Measurements from ENCODE around the gene OOSP4A. TPM values are rescaled to one million over a fixed set of nuclear protein-coding genes. Genes with fewer than 3 reads are reported as not detected.
"Not testable (repeated sequence)": the region's sequence is repeated elsewhere in the genome, so short reads cannot be mapped to it uniquely, and the experiment has no call there.

OOSP4A gene
- total RNA-seq, 1 donor from 2014 or later = not detected

GRCh38 chr11:59981106-59981770 is 17.4 kb downstream of the OOSP4A start:
- DNase-seq = no peak

- not testable (repeated sequence) for DNase-seq
Observed at GRCh38 chr11:59982037-59982436, 18.2 kb downstream of the OOSP4A start.

- no peak for DNase-seq
Observed at GRCh38 chr11:59983212-59983611, 19.4 kb downstream of the OOSP4A start.

DNA sequence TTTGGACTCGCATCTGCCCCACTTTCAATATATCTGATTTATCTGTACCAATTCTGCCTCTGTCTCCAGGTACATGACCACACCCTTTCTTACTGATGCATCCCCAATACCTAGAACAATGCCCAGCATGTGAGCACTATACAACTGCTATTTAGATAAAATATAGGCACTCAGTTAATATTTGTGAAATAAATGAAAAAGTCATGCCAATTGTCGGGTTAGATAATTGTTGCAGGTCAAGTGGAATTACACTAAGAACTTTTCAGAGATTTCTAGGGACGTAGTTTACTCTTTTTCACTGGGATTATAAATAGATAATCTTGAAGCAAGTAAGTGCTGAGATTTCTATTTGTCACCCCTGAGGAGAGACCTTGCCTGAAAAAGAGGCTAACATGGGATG is 20.5 kb downstream of the OOSP4A start:
- DNase-seq = no peak

DNA sequence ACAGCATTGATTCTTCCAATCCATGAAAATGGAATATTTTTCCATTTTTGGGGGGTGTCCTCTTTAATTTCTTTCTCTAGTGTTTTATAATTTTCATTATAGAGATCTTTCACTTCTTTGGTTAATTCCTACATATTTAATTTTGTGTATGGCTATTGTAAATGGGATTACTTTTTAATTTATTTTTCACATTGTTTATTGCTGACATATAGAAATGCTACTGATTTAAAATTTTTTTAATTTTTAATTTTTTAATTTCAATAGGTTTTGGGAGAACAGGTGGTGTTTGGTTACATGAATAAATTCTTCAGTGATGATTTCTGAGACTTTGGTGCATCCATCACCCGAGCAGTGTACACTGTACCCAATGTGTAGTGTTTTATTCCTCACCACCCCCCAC is 26.6 kb downstream of the OOSP4A start:
- no peak for DNase-seq

DNA sequence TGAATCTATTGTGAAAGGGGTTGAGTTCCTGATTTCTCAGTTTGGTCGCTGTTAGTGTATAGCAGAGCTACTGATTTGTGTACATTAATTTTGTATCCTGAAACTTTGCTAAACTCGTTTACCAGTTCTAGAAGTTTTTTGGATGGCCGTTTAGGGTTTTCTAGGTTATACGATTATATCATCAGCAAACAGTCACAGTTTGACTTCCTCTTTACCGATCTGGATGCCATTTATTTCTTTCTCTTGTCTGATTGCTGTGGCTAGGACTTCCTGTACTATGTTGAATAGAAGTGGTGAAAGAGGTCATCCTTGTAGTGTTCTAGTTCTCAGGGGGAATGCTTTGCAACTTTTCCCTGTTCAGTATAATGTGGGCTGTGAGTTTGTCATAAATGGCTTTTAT is 28.6 kb downstream of the OOSP4A start:
- DNase-seq = no peak

GRCh38 chr11:59997800-59998199 is 34.0 kb downstream of the OOSP4A start:
- DNase-seq = no peak

- DNase-seq = no peak
Observed at GRCh38 chr11:59999691-60000090, 35.9 kb downstream of the OOSP4A start.

DNA sequence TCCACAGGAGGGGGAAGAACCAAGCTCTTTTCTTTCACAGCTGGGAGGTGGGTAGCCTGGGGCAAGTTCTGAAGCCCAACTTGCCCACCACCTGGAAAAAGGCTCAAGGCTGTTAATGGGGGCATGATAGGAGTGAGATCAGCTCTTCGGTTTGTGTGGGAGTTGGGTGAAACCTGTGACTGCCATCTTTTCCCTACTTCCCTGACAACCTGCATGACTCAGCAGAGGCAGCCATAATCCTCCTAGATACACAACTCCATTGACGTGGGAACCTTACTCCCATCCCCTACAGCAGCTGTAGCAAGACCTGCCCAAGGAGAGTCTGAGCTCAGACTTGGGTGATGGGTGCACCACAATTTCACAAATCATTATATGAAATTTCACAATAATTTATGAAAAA is 39.9 kb downstream of the OOSP4A start:
- no peak for DNase-seq

DNA sequence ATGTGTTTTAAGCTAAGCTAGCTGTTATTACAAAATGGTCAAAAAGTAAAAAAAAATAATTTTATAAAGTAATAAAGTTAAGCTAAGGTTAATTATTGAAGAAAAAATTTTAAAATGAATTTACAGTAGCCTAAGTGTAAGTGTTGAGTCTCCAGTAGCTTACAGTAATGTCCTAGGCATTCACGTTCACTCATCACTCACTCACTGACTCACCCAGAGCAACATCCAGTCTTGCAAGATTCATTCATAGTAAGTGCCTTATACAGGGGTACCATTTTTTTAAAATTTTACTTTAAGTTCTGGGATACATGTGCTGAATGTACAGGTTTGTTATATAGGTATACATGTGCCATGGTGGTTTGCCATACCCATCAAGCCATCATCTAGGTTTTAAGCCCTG is 41.5 kb downstream of the OOSP4A start:
- DNase-seq = no peak

DNA sequence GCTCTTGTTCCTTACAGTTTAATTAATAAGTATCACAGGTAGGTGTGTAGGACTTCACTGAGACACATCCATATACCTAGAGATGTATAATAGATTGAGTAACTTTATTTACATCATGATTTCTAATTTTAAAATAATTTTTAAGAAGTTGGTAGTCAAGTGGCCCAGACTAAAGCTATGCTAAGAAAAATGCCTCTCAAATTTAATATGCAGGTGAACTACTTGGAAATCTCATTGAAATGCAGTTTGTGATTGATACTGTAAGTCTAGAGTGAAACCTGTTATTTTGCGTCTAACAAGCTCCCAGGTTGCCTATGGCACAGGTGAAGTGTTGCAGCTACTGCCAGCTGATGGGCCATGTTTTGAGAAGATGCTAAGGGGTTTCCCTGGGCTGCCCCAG is 53.0 kb downstream of the OOSP4A start, which contains the start of gene OOSP4B:
Gene OOSP4B, plus strand, starts transcription at position 301 of the 400 bp plus-strand sequence.
- no peak for DNase-seq

DNA sequence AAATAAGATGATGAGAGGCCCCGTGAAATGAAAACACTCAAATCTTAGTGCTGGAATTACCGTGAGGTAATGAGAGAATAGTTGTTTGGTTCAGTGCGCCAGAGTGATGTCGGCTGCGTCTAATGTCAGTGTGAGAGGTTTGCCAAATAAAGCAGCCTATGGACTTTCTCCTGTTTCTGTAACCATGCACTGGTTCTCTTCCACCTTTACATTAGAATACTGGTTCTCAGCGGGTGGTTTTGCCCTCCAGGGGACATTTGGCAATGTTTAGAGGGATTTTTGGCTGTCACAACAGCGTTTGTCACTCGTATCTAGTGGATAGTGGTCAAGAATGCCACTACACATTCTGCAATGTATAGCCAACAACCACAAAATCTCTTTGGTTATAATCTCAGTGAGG is 54.2 kb downstream of the OOSP4A start:
- no peak for DNase-seq

Other genes starting within 250 kb of the OOSP4A start
- 19.5 TPM for gene STX3, start 208.7 kb upstream of the OOSP4A start, total RNA-seq
- gene MRPL16, start 153.3 kb upstream of the OOSP4A start, total RNA-seq = 24.7 TPM
- not detected for gene CBLIF, start 118.5 kb upstream of the OOSP4A start, total RNA-seq
- 12.0 TPM for gene TCN1, start 97.5 kb upstream of the OOSP4A start, total RNA-seq
- not detected for gene OOSP3, start 85.3 kb upstream of the OOSP4A start, total RNA-seq
- gene OOSP1, start 25.6 kb upstream of the OOSP4A start, total RNA-seq = not detected
- gene OOSP4B, start 53.1 kb downstream of the OOSP4A start, total RNA-seq = not detected
- not detected for gene OOSP2, start 76.4 kb downstream of the OOSP4A start, total RNA-seq
- 18.1 TPM for gene MS4A3, start 92.6 kb downstream of the OOSP4A start, total RNA-seq
- gene MS4A2, start 124.6 kb downstream of the OOSP4A start, total RNA-seq = 11.1 TPM
- 33.6 TPM for gene MS4A6A, start 219.1 kb downstream of the OOSP4A start, total RNA-seq